OCI-LY3 (cell line): ENCODE data around the gene TIMM13.
"Not testable (repeated sequence)": the region's sequence is repeated elsewhere in the genome, so short reads cannot be mapped to it uniquely, and the experiment has no call there.

Source experiments
- H2AFZ ChIP-seq: fragments of 200-600, 300-600 bp; shearing (Covaris generic); 2 replicates; pipeline ENCODE4 v1.6.0; 2014; ENCODE audit warnings: antibody characterized with exemption, low read depth, low read length
- H3K27ac ChIP-seq: fragments of 200-600, 300-600 bp; sonication (generic); 2 replicates; pipeline ENCODE4 v1.5.1; 2014; ENCODE audit warnings: mild to moderate bottlenecking, low read length, moderate library complexity, mixed read lengths
- H3K27me3 ChIP-seq: fragments of 200-600, 300-600 bp; sonication (generic); 2 replicates; pipeline ENCODE4 v1.6.1; 2014; ENCODE audit warnings: low read depth, low read length, mixed read lengths
- H3K36me3 ChIP-seq: fragments of 200-600, 300-600 bp; sonication (generic); replicated peaks from 2 replicates; pipeline ENCODE3; 2014; ENCODE audit warnings: low read depth, low read length, mixed read lengths
- H3K4me1 ChIP-seq: fragments of 300-600, 200-600 bp; sonication (generic); 2 replicates; pipeline ENCODE4 v1.6.1; 2014; ENCODE audit warnings: low read length, mixed read lengths
- H3K4me2 ChIP-seq: fragments of 200-600, 300-600 bp; sonication (generic); 2 replicates; pipeline ENCODE4 v1.6.1; 2014; ENCODE audit warnings: low read length, mixed read lengths
- H3K4me3 ChIP-seq: fragments of 300-600, 200-600 bp; sonication (generic); 2 replicates; pipeline ENCODE4 v1.5.1; 2014; ENCODE audit warnings: antibody characterized with exemption, mild to moderate bottlenecking, low read length, moderate library complexity
- H3K79me2 ChIP-seq: fragments of 300-600, 200-600 bp; shearing (Covaris generic); 2 replicates; pipeline ENCODE4 v1.6.1; 2014; ENCODE audit warnings: mild to moderate bottlenecking, low read length, mixed read lengths
- H3K9ac ChIP-seq: fragments of 300-600, 200-600 bp; shearing (Covaris generic); 2 replicates; pipeline ENCODE4 v1.6.0; 2014; ENCODE audit warnings: mild to moderate bottlenecking, low read length, moderate library complexity
- H3K9me3 ChIP-seq: fragments of 200-600, 300-600 bp; shearing (Covaris generic); 2 replicates; pipeline ENCODE4 v1.6.1; 2014; ENCODE audit warnings: low read length, mixed read lengths; ENCODE audit not compliant: insufficient read depth
- H4K20me1 ChIP-seq: fragments of 200-600, 300-600 bp; sonication (generic); 2 replicates; pipeline ENCODE4 v1.6.1; 2016; ENCODE audit warnings: low read length, mixed read lengths; ENCODE audit not compliant: insufficient read depth
- EZH2phosphoT487 ChIP-seq: fragments of 200-600 bp; shearing (Covaris generic); IDR thresholded peaks from 2 replicates; pipeline ENCODE4 v1.6.1; 2018; ENCODE audit warnings: antibody characterized with exemption, mixed run types, low read depth
- TF ChIP-seq, protein P1 (sequence below): fragments of 200-600, 300-600 bp; sonication (generic); IDR thresholded peaks from 2 replicates; pipeline ENCODE4 v1.5.1; 2014; ENCODE audit warnings: antibody characterized with exemption, low read length, low read depth

Gene TIMM13

DNA sequence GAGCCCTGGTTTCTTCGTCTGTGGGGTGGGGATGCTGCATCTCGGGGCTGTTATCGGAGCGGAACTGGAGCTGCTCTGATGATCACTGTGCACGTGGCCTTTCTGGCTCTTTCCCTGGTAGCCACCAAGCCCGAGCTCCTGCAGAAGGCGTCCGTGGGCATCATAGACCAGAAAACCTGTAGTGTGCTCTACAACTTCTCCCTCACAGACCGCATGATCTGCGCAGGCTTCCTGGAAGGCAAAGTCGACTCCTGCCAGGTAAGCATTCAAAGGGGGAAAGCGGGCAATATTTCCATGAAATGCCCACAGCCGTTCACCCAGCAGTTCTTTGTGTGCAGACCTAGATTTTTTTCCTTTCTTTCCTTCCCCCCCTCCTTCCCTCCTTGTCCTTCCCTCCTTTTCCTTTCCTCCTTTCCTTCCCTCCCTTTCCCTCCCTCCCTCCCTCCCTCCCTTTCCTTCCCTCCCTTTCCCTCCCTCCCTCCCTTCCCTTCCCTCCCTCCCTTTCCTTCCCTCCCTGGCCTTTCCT is 9.4 kb downstream of the TIMM13 start:
- Histone ChIP-seq H3K9ac (no peak overlapping the region), H4K20me1 (peaks cover 1% of the 10 kb centered on the region; the same call in 1 of the 2 replicates), H3K9me3 (no peaks in the 10 kb centered on the region), H3K4me1 (no peaks in the 10 kb centered on the region), H3K4me3 (no peak overlapping the region), H3K36me3 (peaks cover 4% of the 10 kb centered on the region), H3K27ac (no peak overlapping the region), H3K27me3 (no peaks in the 10 kb centered on the region), H3K79me2 (no peaks in the 10 kb centered on the region), H2AFZ (no peak overlapping the region), H3K4me2 (no peak overlapping the region)
- no peak for TF ChIP-seq EZH2phosphoT487
- TF ChIP-seq, protein P1, sequence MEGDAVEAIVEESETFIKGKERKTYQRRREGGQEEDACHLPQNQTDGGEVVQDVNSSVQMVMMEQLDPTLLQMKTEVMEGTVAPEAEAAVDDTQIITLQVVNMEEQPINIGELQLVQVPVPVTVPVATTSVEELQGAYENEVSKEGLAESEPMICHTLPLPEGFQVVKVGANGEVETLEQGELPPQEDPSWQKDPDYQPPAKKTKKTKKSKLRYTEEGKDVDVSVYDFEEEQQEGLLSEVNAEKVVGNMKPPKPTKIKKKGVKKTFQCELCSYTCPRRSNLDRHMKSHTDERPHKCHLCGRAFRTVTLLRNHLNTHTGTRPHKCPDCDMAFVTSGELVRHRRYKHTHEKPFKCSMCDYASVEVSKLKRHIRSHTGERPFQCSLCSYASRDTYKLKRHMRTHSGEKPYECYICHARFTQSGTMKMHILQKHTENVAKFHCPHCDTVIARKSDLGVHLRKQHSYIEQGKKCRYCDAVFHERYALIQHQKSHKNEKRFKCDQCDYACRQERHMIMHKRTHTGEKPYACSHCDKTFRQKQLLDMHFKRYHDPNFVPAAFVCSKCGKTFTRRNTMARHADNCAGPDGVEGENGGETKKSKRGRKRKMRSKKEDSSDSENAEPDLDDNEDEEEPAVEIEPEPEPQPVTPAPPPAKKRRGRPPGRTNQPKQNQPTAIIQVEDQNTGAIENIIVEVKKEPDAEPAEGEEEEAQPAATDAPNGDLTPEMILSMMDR, result no peak

DNA sequence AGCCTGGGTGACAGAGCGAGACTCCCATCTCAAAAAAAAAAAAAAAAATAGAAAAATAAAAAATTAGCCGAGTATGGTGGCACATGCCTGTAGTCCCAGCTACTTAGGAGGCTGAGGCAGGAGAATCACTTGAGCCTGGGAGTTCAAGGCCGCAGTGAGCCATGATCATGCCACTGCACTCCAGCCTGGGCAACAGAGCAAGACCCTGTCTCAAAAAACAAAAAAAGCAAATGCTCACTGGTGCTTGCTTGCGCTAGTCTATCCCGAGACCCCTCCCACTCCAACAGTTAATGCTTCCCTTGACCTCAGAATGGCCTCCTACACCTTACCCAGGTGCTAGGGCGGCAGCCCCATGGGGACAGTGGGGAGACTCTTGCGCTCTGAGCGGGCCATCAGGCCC is 9.9 kb downstream of the TIMM13 start:
- H3K4me3 ChIP-seq, H3K9me3 ChIP-seq, H2AFZ ChIP-seq, H3K27me3 ChIP-seq, H3K4me1 ChIP-seq, H3K4me2 ChIP-seq, H4K20me1 ChIP-seq, H3K9ac ChIP-seq, H3K36me3 ChIP-seq, H3K27ac ChIP-seq, H3K79me2 ChIP-seq: not testable (repeated sequence)

DNA sequence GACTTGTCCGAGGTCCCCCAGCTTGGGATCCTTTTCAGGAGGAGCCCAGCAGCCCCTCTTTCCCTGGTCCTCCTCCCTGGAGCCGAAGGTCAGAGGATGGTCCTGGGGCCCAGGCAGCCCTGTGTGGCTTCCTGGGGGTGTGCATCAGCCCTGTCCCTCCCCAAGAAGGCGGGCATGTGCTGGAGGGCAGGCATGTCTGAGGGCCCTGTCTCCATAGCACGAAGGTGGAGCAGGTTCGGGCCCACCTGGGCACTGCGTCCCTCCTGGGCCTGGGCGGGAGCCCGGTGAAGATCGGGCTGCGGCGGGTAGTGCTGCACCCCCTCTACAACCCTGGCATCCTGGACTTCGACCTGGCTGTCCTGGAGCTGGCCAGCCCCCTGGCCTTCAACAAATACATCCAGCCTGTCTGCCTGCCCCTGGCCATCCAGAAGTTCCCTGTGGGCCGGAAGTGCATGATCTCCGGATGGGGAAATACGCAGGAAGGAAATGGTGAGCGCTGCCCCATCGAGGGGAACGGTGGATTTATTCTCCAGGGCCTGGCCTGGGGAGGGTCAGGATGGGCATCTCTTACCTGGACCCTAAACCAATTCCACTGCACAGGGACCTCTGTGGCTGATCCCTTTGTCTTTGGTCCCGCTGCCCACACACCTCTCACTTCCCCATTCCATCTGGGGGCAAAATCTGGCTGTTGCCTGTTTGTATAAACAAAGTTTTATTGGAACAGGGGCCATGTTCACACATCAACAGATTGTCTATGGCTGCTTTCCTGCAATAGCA is 10.9 kb downstream of the TIMM13 start:
- H4K20me1 ChIP-seq, result no peaks in the 10 kb centered on the region
- TF ChIP-seq, protein P1, result no peak
- no peak for TF ChIP-seq EZH2phosphoT487
- no peaks in the 10 kb centered on the region for H3K4me1 ChIP-seq
- H3K27ac ChIP-seq, result no peak overlapping the region
- no peak overlapping the region for H3K4me2 ChIP-seq
- H3K36me3 ChIP-seq, result peaks cover 4% of the 10 kb centered on the region
- H2AFZ ChIP-seq, result no peak overlapping the region
- H3K79me2 ChIP-seq, result no peaks in the 10 kb centered on the region
- no peaks in the 10 kb centered on the region for H3K9me3 ChIP-seq
- no peak overlapping the region for H3K9ac ChIP-seq
- H3K27me3 ChIP-seq, result no peaks in the 10 kb centered on the region
- no peak overlapping the region for H3K4me3 ChIP-seq

DNA sequence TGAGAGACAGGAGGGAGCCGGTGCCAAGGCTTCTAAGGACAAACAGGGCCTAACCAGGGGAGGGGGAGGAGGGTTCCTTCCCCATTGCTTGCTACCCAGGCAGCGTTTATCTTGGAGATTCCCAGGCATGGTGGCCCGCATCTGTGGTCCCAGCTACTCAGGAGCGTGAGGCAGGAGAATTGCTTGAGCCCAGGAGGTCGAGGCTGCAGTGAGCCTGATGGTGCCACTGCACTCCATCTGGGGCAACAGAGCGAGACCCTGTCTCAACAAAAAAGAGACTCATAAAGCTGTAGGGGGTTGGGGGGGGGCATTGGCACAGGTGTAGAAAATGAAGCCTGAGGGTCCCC is 11.4 kb downstream of the TIMM13 start:
- H3K4me3 ChIP-seq, result no peak overlapping the region
- no peaks in the 10 kb centered on the region for H3K4me1 ChIP-seq
- H3K9me3 ChIP-seq, result no peaks in the 10 kb centered on the region
- H2AFZ ChIP-seq, result no peak overlapping the region
- no peaks in the 10 kb centered on the region for H3K79me2 ChIP-seq
- no peak overlapping the region for H3K4me2 ChIP-seq
- H4K20me1 ChIP-seq, result no peaks in the 10 kb centered on the region
- no peak overlapping the region for H3K27ac ChIP-seq
- no peak overlapping the region for H3K9ac ChIP-seq
- H3K36me3 ChIP-seq, result peaks cover 4% of the 10 kb centered on the region
- TF ChIP-seq, protein P1, result no peak
- no peak for TF ChIP-seq EZH2phosphoT487
- no peaks in the 10 kb centered on the region for H3K27me3 ChIP-seq
